KMS-11 (cell line): ENCODE measurements around the gene ADCK1.

ENCODE experiments used
- H2AFZ ChIP-seq: fragments of 200-600 bp; sonication (generic); 2 replicates; pipeline ENCODE4 v1.6.1; 2016; ENCODE audit warnings: antibody characterized with exemption, mixed run types, low read depth
- H3K27ac ChIP-seq: fragments of 200-600 bp; sonication (generic); 2 replicates; pipeline ENCODE4 v1.6.1; 2016; ENCODE audit warnings: mild to moderate bottlenecking, mixed run types
- H3K27me3 ChIP-seq: fragments of 200-600 bp; sonication (generic); 2 replicates; pipeline ENCODE4 v1.6.1; 2017; ENCODE audit warnings: mild to moderate bottlenecking, low read depth, mixed run types, moderate library complexity; ENCODE audit not compliant: insufficient read depth
- H3K36me3 ChIP-seq: fragments of 200-600 bp; sonication (generic); 2 replicates; pipeline ENCODE4 v1.6.1; 2017; ENCODE audit warnings: mild to moderate bottlenecking, mixed run types; ENCODE audit not compliant: insufficient read depth
- H3K4me1 ChIP-seq: fragments of 200-600 bp; sonication (generic); 2 replicates; pipeline ENCODE4 v1.6.1; 2016; ENCODE audit warnings: mild to moderate bottlenecking, low read depth, mixed run types; ENCODE audit not compliant: poor library complexity, severe bottlenecking
- H3K4me2 ChIP-seq: fragments of 200-600 bp; sonication (generic); 2 replicates; pipeline ENCODE4 v1.7.0; 2016; ENCODE audit warnings: mild to moderate bottlenecking, mixed run types
- H3K4me3 ChIP-seq: fragments of 200-600 bp; sonication (generic); IDR thresholded peaks from 2 replicates; pipeline ENCODE4 v1.6.1; 2017; ENCODE audit warnings: low read depth, low read length, mixed read lengths; ENCODE audit not compliant: insufficient read depth
- H3K79me2 ChIP-seq: fragments of 200-600 bp; sonication (generic); 2 replicates; pipeline ENCODE4 v1.6.1; 2016; ENCODE audit warnings: low read depth, mixed run types; ENCODE audit not compliant: insufficient read depth
- H3K9ac ChIP-seq: fragments of 200-600 bp; sonication (generic); 2 replicates; pipeline ENCODE4 v1.6.1; 2016; ENCODE audit warnings: mild to moderate bottlenecking, mixed run types
- H4K20me1 ChIP-seq: fragments of 200-600 bp; sonication (generic); 2 replicates; pipeline ENCODE4 v1.6.1; 2016; ENCODE audit warnings: mild to moderate bottlenecking, mixed run types; ENCODE audit not compliant: insufficient read depth
- CTCF ChIP-seq: fragments of 200-600 bp; sonication (generic); conservative IDR thresholded peaks from 2 replicates; pipeline ENCODE4 v1.6.1; 2017; ENCODE audit warnings: low read depth, mild to moderate bottlenecking, antibody characterized with exemption, low read length, moderate library complexity, mixed read lengths

ADCK1 gene

GRCh38 chr14:77976591-77976990 is 176.7 kb downstream of the ADCK1 start:
- Histone ChIP-seq H3K36me3 (no peaks in the 10 kb centered on the region), H3K9ac (no peak overlapping the region), H3K4me1 (no peaks in the 10 kb centered on the region), H3K4me3 (no peak overlapping the region), H3K79me2 (no peaks in the 10 kb centered on the region), H3K27me3 (no peaks in the 10 kb centered on the region), H2AFZ (no peak overlapping the region), H3K27ac (no peak overlapping the region), H4K20me1 (no peaks in the 10 kb centered on the region), H3K4me2 (no peak overlapping the region)
- no peak for TF ChIP-seq CTCF

GRCh38 chr14:77979171-77979570 is 179.3 kb downstream of the ADCK1 start:
- H4K20me1 ChIP-seq = no peaks in the 10 kb centered on the region
- no peaks in the 10 kb centered on the region for H3K79me2 ChIP-seq
- no peak overlapping the region for H3K27ac ChIP-seq
- no peak overlapping the region for H3K4me2 ChIP-seq
- no peaks in the 10 kb centered on the region for H3K36me3 ChIP-seq
- no peak overlapping the region for H3K9ac ChIP-seq
- H3K27me3 ChIP-seq = no peaks in the 10 kb centered on the region
- H3K4me3 ChIP-seq = no peak overlapping the region
- no peak for TF ChIP-seq CTCF
- H3K4me1 ChIP-seq = no peaks in the 10 kb centered on the region
- H2AFZ ChIP-seq = no peak overlapping the region

GRCh38 chr14:77979666-77980351 is 179.9 kb downstream of the ADCK1 start:
- no peak overlapping the region for H3K9ac ChIP-seq
- no peaks in the 10 kb centered on the region for H4K20me1 ChIP-seq
- H3K36me3 ChIP-seq = no peaks in the 10 kb centered on the region
- no peak overlapping the region for H3K4me3 ChIP-seq
- no peak for TF ChIP-seq CTCF
- no peak overlapping the region for H3K27ac ChIP-seq
- no peaks in the 10 kb centered on the region for H3K27me3 ChIP-seq
- no peak overlapping the region for H2AFZ ChIP-seq
- no peak overlapping the region for H3K4me2 ChIP-seq
- H3K79me2 ChIP-seq = no peaks in the 10 kb centered on the region
- no peaks in the 10 kb centered on the region for H3K4me1 ChIP-seq

- Histone ChIP-seq H3K4me3 (no peak overlapping the region), H3K27ac (no peak overlapping the region), H4K20me1 (no peaks in the 10 kb centered on the region), H3K9ac (no peak overlapping the region), H3K36me3 (no peaks in the 10 kb centered on the region), H3K79me2 (no peaks in the 10 kb centered on the region), H3K4me2 (no peak overlapping the region), H2AFZ (no peak overlapping the region), H3K4me1 (no peaks in the 10 kb centered on the region), H3K27me3 (no peaks in the 10 kb centered on the region)
- no peak for TF ChIP-seq CTCF
Observed at GRCh38 chr14:77980475-77981321, 180.8 kb downstream of the ADCK1 start.
